Bronchial epithelial cell (primary cell): ENCODE data around the gene HNRNPC. TPM values are rescaled to one million over a fixed set of nuclear protein-coding genes. Genes with fewer than 3 reads are reported as not detected.

ENCODE experiments used
- DNase-seq: peaks from one replicate; pipeline ENCODE4 v3.0.0-alpha.2; 2010; ENCODE audit warnings: low read depth
- FAIRE-seq: peaks from 2 replicates; lab custom pipeline; 2011; peaks lifted over from hg19 to GRCh38; lab: Jason Lieb, UNC
- H3K27me3 ChIP-seq: 2 replicates; pipeline ENCODE4 v1.5.1; 2011; ENCODE audit warnings: low read length; ENCODE audit not compliant: control insufficient read depth, insufficient read depth
- H3K36me3 ChIP-seq: 2 replicates; pipeline ENCODE4 v1.5.1; 2011; ENCODE audit warnings: low read length; ENCODE audit not compliant: control insufficient read depth, insufficient read depth
- H3K4me3 ChIP-seq: 2 replicates; pipeline ENCODE4 v1.5.1; 2011; ENCODE audit warnings: mild to moderate bottlenecking, low read depth, low read length, control low read depth
- CTCF ChIP-seq: IDR thresholded peaks from 2 replicates; pipeline ENCODE4 v1.5.1; 2011; ENCODE audit warnings: mild to moderate bottlenecking, moderate library complexity, low read length, control low read depth, inconsistent platforms; ENCODE audit not compliant: insufficient read depth, severe bottlenecking
- total RNA-seq: library from RNA; depleted of rRNA; stranded (reverse); fragments of >200 nt; gene quantifications from 2 replicates; pipeline ENCODE4 v1.2.1, GENCODE V29; 2014

The HNRNPC gene
- total RNA-seq, 1 donor from 2014 or later: 870 TPM

GRCh38 chr14:21192447-21192822 is 76.8 kb downstream of the HNRNPC start:
- TF ChIP-seq CTCF: no peak
- DNase-seq (no peak), FAIRE-seq (peak; percentile 60)
- Histone ChIP-seq H3K4me3 (no peak overlapping the region), H3K36me3 (no peaks in the 10 kb centered on the region), H3K27me3 (peaks cover 4% of the 10 kb centered on the region)

GRCh38 chr14:21191809-21192446 is 77.3 kb downstream of the HNRNPC start:
- DNase-seq (peak; percentile 33), FAIRE-seq (no peak)
- Histone ChIP-seq H3K36me3 (no peaks in the 10 kb centered on the region), H3K27me3 (peaks cover 4% of the 10 kb centered on the region), H3K4me3 (no peak overlapping the region)
- TF ChIP-seq CTCF: no peak

GRCh38 chr14:21191261-21191808 is 77.9 kb downstream of the HNRNPC start:
- H3K27me3 ChIP-seq: peaks cover 4% of the 10 kb centered on the region
- DNase-seq (no peak), FAIRE-seq (no peak)
- H3K36me3 ChIP-seq: no peaks in the 10 kb centered on the region
- TF ChIP-seq CTCF: no peak
- no peak overlapping the region for H3K4me3 ChIP-seq

- no peak for TF ChIP-seq CTCF
- no peak for DNase-seq
- Histone ChIP-seq H3K36me3 (no peaks in the 10 kb centered on the region), H3K27me3 (peaks cover 2% of the 10 kb centered on the region), H3K4me3 (no peak overlapping the region)
- no peak for FAIRE-seq
Observed at GRCh38 chr14:21185491-21185890, 83.8 kb downstream of the HNRNPC start.

GRCh38 chr14:21184254-21184653 is 85.0 kb downstream of the HNRNPC start:
- TF ChIP-seq CTCF: no peak
- H3K36me3 ChIP-seq: no peaks in the 10 kb centered on the region
- DNase-seq: no peak
- FAIRE-seq: no peak
- peaks cover 2% of the 10 kb centered on the region for H3K27me3 ChIP-seq
- no peak overlapping the region for H3K4me3 ChIP-seq

GRCh38 chr14:21182166-21182565 is 87.1 kb downstream of the HNRNPC start:
- Histone ChIP-seq H3K4me3 (no peak overlapping the region), H3K27me3 (peaks cover 2% of the 10 kb centered on the region), H3K36me3 (no peaks in the 10 kb centered on the region)
- TF ChIP-seq CTCF: no peak
- FAIRE-seq (no peak), DNase-seq (no peak)
